AG04449 (cell line): ENCODE data around the gene ACOT13.
A peak's percentile ranks its signal among the peaks of the same experiment; 100 is the strongest.

Experiments used
- CTCF ChIA-PET: fragments of 350-600 bp; formaldehyde crosslinking; extraction: SDS; loops from one replicate; lab custom pipeline; 2021; ENCODE audit warnings: antibody characterized with exemption; lab: Yijun Ruan, JAX
- POLR2A ChIA-PET: fragments of 400-600, 350-600 bp; formaldehyde crosslinking; extraction: SDS; loops from one replicate; lab custom pipeline; 2020; ENCODE audit warnings: antibody characterized with exemption, inconsistent platforms; lab: Yijun Ruan, JAX
- DNase-seq: peaks from one replicate; pipeline ENCODE4 v3.0.0-alpha.2; 2010; ENCODE audit warnings: low read depth, low spot score
- H3K4me3 ChIP-seq: 2 replicates; pipeline ENCODE4 v1.5.1; 2011; ENCODE audit warnings: low read depth, mild to moderate bottlenecking, control low read depth, low read length
- CTCF ChIP-seq: IDR thresholded peaks from one replicate; pipeline ENCODE4 v1.5.1; 2011; ENCODE audit warnings: mild to moderate bottlenecking, moderate library complexity, low read length, control low read depth, inconsistent platforms; ENCODE audit not compliant: insufficient read depth; ENCODE audit errors: missing control alignments

ACOT13 gene

GRCh38 chr6:24666641-24667377, at the start of gene ACOT13, which contains the start of gene TDP2:
TSS of gene ACOT13 (plus strand) at chr6:24667077. CDS start at chr6:24667264, 187 bp downstream.
TSS of gene TDP2 (minus strand) at chr6:24666899. CDS start at chr6:24666862, 37 bp downstream.
- CTCF ChIA-PET = interaction anchor here (0.9 to 3.3 kb wide), 8 partner anchors 9 to 236 kb away, joined by 3 to 16 read pairs (median 4); partner anchors contain the start of genes ALDH5A1 and KIAA0319
- TF ChIP-seq CTCF = peak; percentile 66
- POLR2A ChIA-PET = interaction anchor here (0.8 to 1.8 kb wide), 3 partner anchors 12 to 53 kb away, joined by 3 to 5 read pairs (median 4); partner anchors contain the start of gene C6orf62
- H3K4me3 ChIP-seq = peak within 1 kb of the TSS; percentile 100
- DNase-seq = peak; percentile 71

GRCh38 chr6:24619661-24620060, 47.2 kb upstream of the ACOT13 start:
- H3K4me3 ChIP-seq = no peak overlapping the region
- ChIA-PET POLR2A (no interaction called here), CTCF (no interaction called here)
- no peak for DNase-seq
- no peak for TF ChIP-seq CTCF

- H3K4me3 ChIP-seq = no peak overlapping the region
- no peak for TF ChIP-seq CTCF
- DNase-seq = no peak
- ChIA-PET CTCF (interaction anchor here (1.4 kb wide), 1 partner anchor 40 kb away, joined by 6 read pairs; no protein-coding TSS in a partner anchor), POLR2A (no interaction called here)
Observed at GRCh38 chr6:24620637-24621036, 46.2 kb upstream of the ACOT13 start.

- ChIA-PET CTCF (interaction anchor here (1.4 kb wide), 1 partner anchor 41 kb away, joined by 6 read pairs; no protein-coding TSS in a partner anchor), POLR2A (no interaction called here)
- no peak overlapping the region for H3K4me3 ChIP-seq
- DNase-seq = no peak
- no peak for TF ChIP-seq CTCF
Observed at GRCh38 chr6:24621626-24622289, 45.1 kb upstream of the ACOT13 start.

GRCh38 chr6:24630856-24631505, 35.9 kb upstream of the ACOT13 start:
- no peak for DNase-seq
- ChIA-PET CTCF (no interaction called here), POLR2A (no interaction called here)
- H3K4me3 ChIP-seq = no peak overlapping the region
- no peak for TF ChIP-seq CTCF
